Tracheal epithelial cell (primary cell): Measurements from ENCODE around the gene PGM3. TPM values are rescaled to one million over a fixed set of nuclear protein-coding genes. Genes with fewer than 3 reads are reported as not detected.

ENCODE experiments used
- total RNA-seq: library from RNA; depleted of rRNA; stranded (reverse); fragments of >200 nt; gene quantifications from 2 replicates; pipeline ENCODE4 v1.2.1, GENCODE V29; 2014

Gene PGM3, protein sequence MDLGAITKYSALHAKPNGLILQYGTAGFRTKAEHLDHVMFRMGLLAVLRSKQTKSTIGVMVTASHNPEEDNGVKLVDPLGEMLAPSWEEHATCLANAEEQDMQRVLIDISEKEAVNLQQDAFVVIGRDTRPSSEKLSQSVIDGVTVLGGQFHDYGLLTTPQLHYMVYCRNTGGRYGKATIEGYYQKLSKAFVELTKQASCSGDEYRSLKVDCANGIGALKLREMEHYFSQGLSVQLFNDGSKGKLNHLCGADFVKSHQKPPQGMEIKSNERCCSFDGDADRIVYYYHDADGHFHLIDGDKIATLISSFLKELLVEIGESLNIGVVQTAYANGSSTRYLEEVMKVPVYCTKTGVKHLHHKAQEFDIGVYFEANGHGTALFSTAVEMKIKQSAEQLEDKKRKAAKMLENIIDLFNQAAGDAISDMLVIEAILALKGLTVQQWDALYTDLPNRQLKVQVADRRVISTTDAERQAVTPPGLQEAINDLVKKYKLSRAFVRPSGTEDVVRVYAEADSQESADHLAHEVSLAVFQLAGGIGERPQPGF
- 46.7 and 84.3 TPM in 2 replicates for total RNA-seq

DNA sequence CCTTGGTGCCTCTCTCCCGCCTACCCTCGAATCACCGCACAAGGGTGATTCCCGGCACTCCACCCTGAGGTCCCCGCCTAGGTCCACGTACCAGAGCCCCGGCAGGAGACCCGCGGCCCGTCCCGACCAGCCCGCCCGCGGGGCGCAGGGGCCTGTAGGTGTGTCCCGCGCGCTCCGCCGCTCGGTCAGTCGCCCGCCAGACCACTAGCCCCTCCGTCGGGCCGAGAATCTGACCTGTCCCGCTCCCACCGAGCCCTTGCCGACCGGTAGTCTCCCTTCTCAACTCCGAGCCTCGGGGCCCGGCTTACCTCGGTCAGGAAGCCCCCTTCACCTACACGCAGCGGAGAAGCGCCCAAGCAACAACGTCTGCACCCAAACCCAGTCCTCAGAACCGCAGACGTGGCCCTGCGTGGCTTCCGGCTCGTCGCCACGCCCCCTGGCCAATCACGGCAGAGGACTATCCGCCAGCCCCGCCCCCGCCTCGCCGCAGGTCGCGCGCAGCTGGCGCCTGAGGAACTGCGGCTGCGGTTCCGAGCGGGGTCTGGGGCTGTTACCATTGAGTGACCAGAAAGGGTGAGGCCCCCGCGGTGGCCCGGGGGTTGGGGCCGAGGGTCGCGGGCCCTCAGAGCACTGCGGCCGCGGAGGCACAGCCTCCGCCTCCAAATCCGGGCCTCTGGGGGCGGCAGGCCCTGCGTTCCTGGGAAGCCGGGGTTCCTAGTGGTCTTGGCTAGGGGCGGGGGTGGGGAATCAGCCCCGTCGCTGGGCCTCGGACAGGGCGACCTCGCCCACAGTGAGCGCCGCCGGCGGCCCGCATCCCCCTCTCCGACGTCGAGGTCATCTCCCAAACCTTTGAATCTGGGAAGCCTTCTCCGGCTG is at the start of gene PGM3, which contains the start of gene RWDD2A:
Gene PGM3 (minus strand): TSS at position 395 of the 876 bp plus-strand sequence. CDS start 2,253 bp downstream, outside the sequence.
Gene RWDD2A (plus strand): TSS at position 487 of the 876 bp plus-strand sequence. CDS start 1,095 bp downstream, outside the sequence.

Other genes starting within 250 kb of the PGM3 start
- gene UBE3D, start 127.4 kb downstream of the PGM3 start, total RNA-seq = 7.7 and 13.4 TPM in 2 replicates
- gene DOP1A, start 125.6 kb downstream of the PGM3 start, total RNA-seq = 22.9 and 25.4 TPM in 2 replicates
- 0.64 and 2.4 TPM in 2 replicates for gene RWDD2A, start 92 bp upstream of the PGM3 start, total RNA-seq
- 17.4 and 31.1 TPM in 2 replicates for gene ME1, start 237.8 kb upstream of the PGM3 start, total RNA-seq